Measurements from ENCODE around the gene METTL13. TPM values are rescaled to one million over a fixed set of nuclear protein-coding genes. Genes with fewer than 3 reads are reported as not detected.
A peak's percentile ranks its signal among the peaks of the same experiment; 100 is the strongest.

METTL13 gene
- total RNA-seq, 2 experiments from 2014 or later, result 28.3 to 35.4 TPM

- ChIA-PET CTCF (ENCODE audit: unreplicated experiment) (interaction anchor here (0.9 to 2.5 kb wide), 2 partner anchors 41 to 185 kb away, joined by 4 to 12 read pairs; no protein-coding TSS in a partner anchor), POLR2A (interaction anchor here (0.9 to 2.1 kb wide), 4 partner anchors 9 to 65 kb away, joined by 3 to 7 read pairs (median 4); no protein-coding TSS in a partner anchor)
Observed at GRCh38 chr1:171800851-171801250, 19.4 kb downstream of the METTL13 start.

GRCh38 chr1:171801487-171801891 is 20.0 kb downstream of the METTL13 start:
- intact Hi-C loops (cut with micrococcal nuclease; ENCODE audit: unreplicated experiment), result loop anchor here (1.0 kb wide), 2 partner anchors 156 to 184 kb away; no protein-coding TSS in a partner anchor
- CTCF ChIA-PET (ENCODE audit: unreplicated experiment), result interaction anchor here (0.9 to 2.5 kb wide), 2 partner anchors 41 to 184 kb away, joined by 4 to 12 read pairs; no protein-coding TSS in a partner anchor
- H3K4me3 ChIP-seq (ENCODE audit: low read depth, low read length, poor library complexity, severe bottlenecking), result no peak overlapping the region
- no peak overlapping the region for H3K27ac ChIP-seq (ENCODE audit: low read depth, low read length, poor library complexity, severe bottlenecking)
- peaks cover 20% of the 10 kb centered on the region for H3K36me3 ChIP-seq (ENCODE audit: insufficient read depth, low read length)
- H3K9me3 ChIP-seq (ENCODE audit: low read length), result no peaks in the 10 kb centered on the region
- H3K79me2 ChIP-seq (ENCODE audit: insufficient read depth, low read depth, low read length), result no peaks in the 10 kb centered on the region
- H3K4me1 ChIP-seq (ENCODE audit: insufficient read depth, low read length, poor library complexity, severe bottlenecking), result no peaks in the 10 kb centered on the region
- DNase-seq (ENCODE audit: low spot score), result peak; percentile 41
- H3K4me2 ChIP-seq (ENCODE audit: low read length), result no peak overlapping the region
- TF ChIP-seq EZH2phosphoT487 (IDR thresholded peaks at IDR 0.05; ENCODE audit: borderline replicate concordance, low read depth, low read length), result no peak
- TF ChIP-seq, protein P1, sequence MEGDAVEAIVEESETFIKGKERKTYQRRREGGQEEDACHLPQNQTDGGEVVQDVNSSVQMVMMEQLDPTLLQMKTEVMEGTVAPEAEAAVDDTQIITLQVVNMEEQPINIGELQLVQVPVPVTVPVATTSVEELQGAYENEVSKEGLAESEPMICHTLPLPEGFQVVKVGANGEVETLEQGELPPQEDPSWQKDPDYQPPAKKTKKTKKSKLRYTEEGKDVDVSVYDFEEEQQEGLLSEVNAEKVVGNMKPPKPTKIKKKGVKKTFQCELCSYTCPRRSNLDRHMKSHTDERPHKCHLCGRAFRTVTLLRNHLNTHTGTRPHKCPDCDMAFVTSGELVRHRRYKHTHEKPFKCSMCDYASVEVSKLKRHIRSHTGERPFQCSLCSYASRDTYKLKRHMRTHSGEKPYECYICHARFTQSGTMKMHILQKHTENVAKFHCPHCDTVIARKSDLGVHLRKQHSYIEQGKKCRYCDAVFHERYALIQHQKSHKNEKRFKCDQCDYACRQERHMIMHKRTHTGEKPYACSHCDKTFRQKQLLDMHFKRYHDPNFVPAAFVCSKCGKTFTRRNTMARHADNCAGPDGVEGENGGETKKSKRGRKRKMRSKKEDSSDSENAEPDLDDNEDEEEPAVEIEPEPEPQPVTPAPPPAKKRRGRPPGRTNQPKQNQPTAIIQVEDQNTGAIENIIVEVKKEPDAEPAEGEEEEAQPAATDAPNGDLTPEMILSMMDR (conservative IDR thresholded peaks at IDR 0.05; ENCODE audit: low read length), result peak; percentile 85
- no peaks in the 10 kb centered on the region for H3K9me2 ChIP-seq (ENCODE audit: insufficient read depth, low read length)
- no peak overlapping the region for H2AFZ ChIP-seq (ENCODE audit: low read length)
- no TSS peak for BruUV-seq (replicated peaks)
- POLR2A ChIA-PET, result interaction anchor here (1.1 to 2.1 kb wide), 2 partner anchors 40 to 65 kb away, joined by 3 to 7 read pairs; no protein-coding TSS in a partner anchor
- H4K20me1 ChIP-seq (ENCODE audit: insufficient read depth, low read length), result no peaks in the 10 kb centered on the region

More at GRCh38 chr1:171800851-171801250, 19.4 kb downstream of the METTL13 start:
- Histone ChIP-seq H3K36me3 (ENCODE audit: insufficient read depth, low read length) (peaks cover 27% of the 10 kb centered on the region), H4K20me1 (ENCODE audit: insufficient read depth, low read length) (no peaks in the 10 kb centered on the region), H3K9me3 (ENCODE audit: low read length) (no peaks in the 10 kb centered on the region), H2AFZ (ENCODE audit: low read length) (no peak overlapping the region), H3K27ac (ENCODE audit: low read depth, low read length, poor library complexity, severe bottlenecking) (no peak overlapping the region), H3K9me2 (ENCODE audit: insufficient read depth, low read length) (no peaks in the 10 kb centered on the region), H3K4me3 (ENCODE audit: low read depth, low read length, poor library complexity, severe bottlenecking) (no peak overlapping the region), H3K4me2 (ENCODE audit: low read length) (no peak overlapping the region), H3K79me2 (ENCODE audit: insufficient read depth, low read depth, low read length) (no peaks in the 10 kb centered on the region), H3K4me1 (ENCODE audit: insufficient read depth, low read length, poor library complexity, severe bottlenecking) (no peaks in the 10 kb centered on the region)
- TF ChIP-seq, protein P1 (conservative IDR thresholded peaks at IDR 0.05; ENCODE audit: low read length), result no peak
- TF ChIP-seq EZH2phosphoT487 (IDR thresholded peaks at IDR 0.05; ENCODE audit: borderline replicate concordance, low read depth, low read length), result no peak
- intact Hi-C loops (cut with micrococcal nuclease; ENCODE audit: unreplicated experiment), result loop anchor here (1.0 kb wide), 2 partner anchors 156 to 184 kb away; no protein-coding TSS in a partner anchor
- BruUV-seq (replicated peaks), result no TSS peak
- no peak for DNase-seq (ENCODE audit: low spot score)

DNA sequence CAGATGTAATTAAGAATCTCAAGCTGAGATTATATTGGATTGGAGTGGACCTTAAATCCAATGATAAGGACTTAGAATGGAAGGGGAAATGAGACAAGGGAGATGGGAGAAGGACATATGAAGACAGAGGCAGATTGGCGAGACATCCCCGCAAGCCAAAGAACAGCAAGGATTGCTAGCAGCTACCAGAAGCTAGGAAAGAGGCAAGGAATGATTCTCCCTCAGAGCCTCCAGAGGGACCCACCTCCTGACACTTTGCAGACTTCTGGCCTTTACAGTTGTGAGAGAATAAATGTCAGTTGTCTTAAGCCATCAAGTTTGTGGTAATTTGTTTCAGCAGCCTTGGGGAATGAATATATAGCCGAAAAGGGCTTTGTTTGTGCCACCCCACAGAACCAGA is 20.7 kb downstream of the METTL13 start:
- H3K9me2 ChIP-seq (ENCODE audit: insufficient read depth, low read length), result no peaks in the 10 kb centered on the region
- H3K4me3 ChIP-seq (ENCODE audit: low read depth, low read length, poor library complexity, severe bottlenecking), result no peak overlapping the region
- H2AFZ ChIP-seq (ENCODE audit: low read length), result no peak overlapping the region
- no peak for TF ChIP-seq EZH2phosphoT487 (IDR thresholded peaks at IDR 0.05; ENCODE audit: borderline replicate concordance, low read depth, low read length)
- H3K4me1 ChIP-seq (ENCODE audit: insufficient read depth, low read length, poor library complexity, severe bottlenecking), result no peaks in the 10 kb centered on the region
- H3K9me3 ChIP-seq (ENCODE audit: low read length), result no peaks in the 10 kb centered on the region
- CTCF ChIA-PET (ENCODE audit: unreplicated experiment), result interaction anchor here (2.5 kb wide), 1 partner anchor 184 kb away, joined by 12 read pairs; no protein-coding TSS in a partner anchor
- no peak overlapping the region for H3K4me2 ChIP-seq (ENCODE audit: low read length)
- DNase-seq (ENCODE audit: low spot score), result no peak
- POLR2A ChIA-PET, result interaction anchor here (2.1 kb wide), 1 partner anchor 64 kb away, joined by 7 read pairs; no protein-coding TSS in a partner anchor
- no TSS peak for BruUV-seq (replicated peaks)
- H3K27ac ChIP-seq (ENCODE audit: low read depth, low read length, poor library complexity, severe bottlenecking), result no peak overlapping the region
- no peaks in the 10 kb centered on the region for H4K20me1 ChIP-seq (ENCODE audit: insufficient read depth, low read length)
- intact Hi-C loops (cut with micrococcal nuclease; ENCODE audit: unreplicated experiment), result no loop called here
- H3K79me2 ChIP-seq (ENCODE audit: insufficient read depth, low read depth, low read length), result no peaks in the 10 kb centered on the region
- peaks cover 13% of the 10 kb centered on the region for H3K36me3 ChIP-seq (ENCODE audit: insufficient read depth, low read length)

Measured in OCI-LY7 (cell line).